Astrocyte of the cerebellum (primary cell): Measurements from ENCODE around the gene MXD1.

Source experiments
- DNase-seq: peaks from one replicate; pipeline ENCODE4 v3.0.0-alpha.2; 2011; ENCODE audit warnings: low read depth
- H3K4me3 ChIP-seq: 2 replicates; pipeline ENCODE4 v1.5.1; 2011; ENCODE audit warnings: mild to moderate bottlenecking, low read depth, low read length, moderate library complexity
- CTCF ChIP-seq: IDR thresholded peaks from 2 replicates; pipeline ENCODE4 v1.5.1; 2012; ENCODE audit warnings: low read length, low read depth, moderate library complexity, mild to moderate bottlenecking; ENCODE audit errors: missing control alignments
- in situ Hi-C: cut with HindIII; loops from 2 replicates; pipeline ENCODE4 v1.10.0; 2017; ENCODE audit warnings: low sequenced_read_pairs

The MXD1 gene

GRCh38 chr2:69975136-69975852 lies 60.4 kb downstream of the MXD1 start:
- no peak for DNase-seq

GRCh38 chr2:69975853-69976462 lies 61.0 kb downstream of the MXD1 start:
- TF ChIP-seq CTCF: no peak
- DNase-seq: no peak
- in situ Hi-C loops: no loop called here

More at GRCh38 chr2:69975136-69975852, 60.4 kb downstream of the MXD1 start:
- no peak for TF ChIP-seq CTCF
- in situ Hi-C loops: no loop called here
- H3K4me3 ChIP-seq: no peak overlapping the region

GRCh38 chr2:69977186-69977585 lies 62.3 kb downstream of the MXD1 start:
- no peak for TF ChIP-seq CTCF
- no peak overlapping the region for H3K4me3 ChIP-seq
- DNase-seq: no peak
- in situ Hi-C loops: no loop called here

More at GRCh38 chr2:69975853-69976462, 61.0 kb downstream of the MXD1 start:
- H3K4me3 ChIP-seq: no peak overlapping the region

- TF ChIP-seq CTCF: no peak
- DNase-seq: no peak
- in situ Hi-C loops: no loop called here
- H3K4me3 ChIP-seq: no peak overlapping the region
Observed at GRCh38 chr2:69977906-69978482, 63.1 kb downstream of the MXD1 start.

- in situ Hi-C loops: no loop called here
- H3K4me3 ChIP-seq: no peak overlapping the region
- no peak for DNase-seq
- no peak for TF ChIP-seq CTCF
Observed at GRCh38 chr2:69979902-69980807, 65.2 kb downstream of the MXD1 start.

- TF ChIP-seq CTCF: no peak
- no peak overlapping the region for H3K4me3 ChIP-seq
- DNase-seq: no peak
- in situ Hi-C loops: no loop called here
Observed at GRCh38 chr2:69983392-69983966, 68.6 kb downstream of the MXD1 start.
